GM21717 (cell line): ENCODE data around the gene HLCS.

Experiments
- ATAC-seq: cut with Tn5 transposase; IDR thresholded peaks from one replicate; pipeline ENCODE4 v1.9.1; 2021; ENCODE audit warnings: mild to moderate bottlenecking, moderate library complexity; ENCODE audit not compliant: unreplicated experiment

Gene HLCS

GRCh38 chr21:36730291-36731281 is 235.9 kb downstream of the HLCS start:
- no peak for ATAC-seq

GRCh38 chr21:36729310-36729970 is 237.0 kb downstream of the HLCS start:
- no peak for ATAC-seq

- ATAC-seq = no peak
Measured at GRCh38 chr21:36728371-36729111, 237.9 kb downstream of the HLCS start.

GRCh38 chr21:36727866-36728265 is 238.6 kb downstream of the HLCS start:
- ATAC-seq = no peak

- no peak for ATAC-seq
Measured at GRCh38 chr21:36725793-36726386, 240.6 kb downstream of the HLCS start.

GRCh38 chr21:36724660-36725059 is 241.8 kb downstream of the HLCS start:
- no peak for ATAC-seq

GRCh38 chr21:36723371-36723881 is 243.0 kb downstream of the HLCS start:
- no peak for ATAC-seq

- no peak for ATAC-seq
Measured at GRCh38 chr21:36722370-36723368, 243.8 kb downstream of the HLCS start.

GRCh38 chr21:36721817-36722216 is 244.7 kb downstream of the HLCS start:
- ATAC-seq = no peak

- no peak for ATAC-seq
Measured at GRCh38 chr21:36719614-36720013, 246.9 kb downstream of the HLCS start.

- ATAC-seq = no peak
Measured at GRCh38 chr21:36718951-36719501, 247.4 kb downstream of the HLCS start.

GRCh38 chr21:36717976-36718375 is 248.5 kb downstream of the HLCS start:
- ATAC-seq = no peak

GRCh38 chr21:36716836-36717235 is 249.6 kb downstream of the HLCS start:
- ATAC-seq = no peak

GRCh38 chr21:36716387-36716786 is 250.1 kb downstream of the HLCS start:
- ATAC-seq = no peak

GRCh38 chr21:36713746-36714145 is 252.7 kb downstream of the HLCS start:
- ATAC-seq = no peak

- no peak for ATAC-seq
Measured at GRCh38 chr21:36710729-36711048, 255.8 kb downstream of the HLCS start.

- ATAC-seq = no peak
Measured at GRCh38 chr21:36709868-36710728, 256.4 kb downstream of the HLCS start.
